PFSK-1 (cell line): ENCODE results near the gene GOLGA6D.

ENCODE experiments used
- FOXP2 ChIP-seq: optimal IDR thresholded peaks from 2 replicates; pipeline ENCODE3; 2011; ENCODE audit warnings: borderline replicate concordance, control low read depth, inconsistent platforms; ENCODE audit not compliant: insufficient read depth; ENCODE audit errors: extremely low read length, extremely low read depth
- POLR2AphosphoS5 ChIP-seq: IDR thresholded peaks from 2 replicates; pipeline ENCODE4 v1.6.1; 2012; ENCODE audit warnings: low read depth, mild to moderate bottlenecking, control low read depth, low read length, moderate library complexity
- SIN3A ChIP-seq: IDR thresholded peaks from 2 replicates; pipeline ENCODE4 v1.6.1; 2012; ENCODE audit warnings: mild to moderate bottlenecking, low read length, moderate library complexity, borderline replicate concordance; ENCODE audit not compliant: insufficient read depth
- TAF1 ChIP-seq: IDR thresholded peaks from 2 replicates; pipeline ENCODE4 v1.6.1; 2012; ENCODE audit warnings: low read length, control low read depth, borderline replicate concordance; ENCODE audit not compliant: insufficient read depth
- TF ChIP-seq, protein P1 (sequence below), 2 experiments: IDR thresholded peaks; 2 replicates each; pipeline versions ENCODE4 v1.6.1 to v1.8.0; 2011 to 2012; ENCODE audit warnings: low read depth in 2 of 2, low read length in 2 of 2, control low read depth in 1 of 2, inconsistent platforms in 1 of 2, mild to moderate bottlenecking in 1 of 2, moderate library complexity in 1 of 2; ENCODE audit not compliant: insufficient read depth in 1 of 2

The GOLGA6D gene

DNA sequence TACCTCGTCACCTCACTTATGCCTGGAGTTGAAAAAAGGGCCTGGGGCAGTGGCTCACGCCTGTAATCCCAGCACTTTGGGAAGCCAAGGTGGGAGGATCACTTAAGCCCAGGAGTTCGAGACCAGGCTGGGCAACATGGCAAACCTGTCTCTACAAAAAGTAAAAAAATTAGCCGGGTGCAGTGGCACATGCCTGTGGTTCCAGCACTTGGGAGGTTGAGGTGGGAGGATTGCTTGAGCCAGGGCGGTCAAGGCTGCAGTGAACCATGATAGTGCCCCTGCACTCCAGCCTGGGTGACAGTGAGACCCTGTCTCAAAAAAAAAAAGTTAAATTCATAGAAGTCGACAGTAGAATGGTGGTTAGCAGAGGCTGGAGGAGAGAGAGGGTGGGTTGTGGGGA, 59.6 kb downstream of the GOLGA6D start:
- no peak for TF ChIP-seq SIN3A
- no peak for TF ChIP-seq FOXP2
- TF ChIP-seq, protein P1, sequence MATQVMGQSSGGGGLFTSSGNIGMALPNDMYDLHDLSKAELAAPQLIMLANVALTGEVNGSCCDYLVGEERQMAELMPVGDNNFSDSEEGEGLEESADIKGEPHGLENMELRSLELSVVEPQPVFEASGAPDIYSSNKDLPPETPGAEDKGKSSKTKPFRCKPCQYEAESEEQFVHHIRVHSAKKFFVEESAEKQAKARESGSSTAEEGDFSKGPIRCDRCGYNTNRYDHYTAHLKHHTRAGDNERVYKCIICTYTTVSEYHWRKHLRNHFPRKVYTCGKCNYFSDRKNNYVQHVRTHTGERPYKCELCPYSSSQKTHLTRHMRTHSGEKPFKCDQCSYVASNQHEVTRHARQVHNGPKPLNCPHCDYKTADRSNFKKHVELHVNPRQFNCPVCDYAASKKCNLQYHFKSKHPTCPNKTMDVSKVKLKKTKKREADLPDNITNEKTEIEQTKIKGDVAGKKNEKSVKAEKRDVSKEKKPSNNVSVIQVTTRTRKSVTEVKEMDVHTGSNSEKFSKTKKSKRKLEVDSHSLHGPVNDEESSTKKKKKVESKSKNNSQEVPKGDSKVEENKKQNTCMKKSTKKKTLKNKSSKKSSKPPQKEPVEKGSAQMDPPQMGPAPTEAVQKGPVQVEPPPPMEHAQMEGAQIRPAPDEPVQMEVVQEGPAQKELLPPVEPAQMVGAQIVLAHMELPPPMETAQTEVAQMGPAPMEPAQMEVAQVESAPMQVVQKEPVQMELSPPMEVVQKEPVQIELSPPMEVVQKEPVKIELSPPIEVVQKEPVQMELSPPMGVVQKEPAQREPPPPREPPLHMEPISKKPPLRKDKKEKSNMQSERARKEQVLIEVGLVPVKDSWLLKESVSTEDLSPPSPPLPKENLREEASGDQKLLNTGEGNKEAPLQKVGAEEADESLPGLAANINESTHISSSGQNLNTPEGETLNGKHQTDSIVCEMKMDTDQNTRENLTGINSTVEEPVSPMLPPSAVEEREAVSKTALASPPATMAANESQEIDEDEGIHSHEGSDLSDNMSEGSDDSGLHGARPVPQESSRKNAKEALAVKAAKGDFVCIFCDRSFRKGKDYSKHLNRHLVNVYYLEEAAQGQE (IDR thresholded peaks at IDR 0.05; ENCODE audit: insufficient read depth in 1 of 2, low read depth in 2 of 2, low read length in 2 of 2), result no peak
- no peak for TF ChIP-seq TAF1
- no peak for TF ChIP-seq POLR2AphosphoS5
